Kidney (tissue), 14 donors: ENCODE results near the gene ZDHHC14. TPM values are rescaled to one million over a fixed set of nuclear protein-coding genes. Genes with fewer than 3 reads are reported as not detected.

Source experiments
- DNase-seq, 5 donors: peaks; one replicate each; pipeline ENCODE4 v3.0.0-alpha.2; 2013 to 2020
- FAIRE-seq: peaks from 2 replicates; lab custom pipeline; 2012; peaks lifted over from hg19 to GRCh38; lab: Jason Lieb, UNC
- H3K27ac ChIP-seq, 2 donors: one replicate each; pipeline ENCODE4 v1.7.0; 2013; ENCODE audit warnings: low read depth in 2 of 2, low read length in 2 of 2, inconsistent platforms in 1 of 2
- H3K27me3 ChIP-seq: one replicate; pipeline ENCODE4 v1.7.1; 2013; ENCODE audit warnings: low read length, inconsistent platforms; ENCODE audit not compliant: control insufficient read depth, insufficient read depth
- H3K36me3 ChIP-seq, 3 donors: one replicate each; pipeline versions ENCODE4 v1.7.0 to v1.7.1; 2013; ENCODE audit warnings: low read length in 3 of 3, control low read depth in 1 of 3, inconsistent platforms in 1 of 3; ENCODE audit not compliant: insufficient read depth in 3 of 3, control insufficient read depth in 2 of 3
- H3K4me1 ChIP-seq, 3 donors: one replicate each; pipeline versions ENCODE4 v1.7.0 to v1.7.1; 2013; ENCODE audit warnings: low read length in 3 of 3, inconsistent platforms in 1 of 3, low read depth in 1 of 3; ENCODE audit not compliant: control insufficient read depth in 2 of 3, insufficient read depth in 2 of 3
- H3K4me3 ChIP-seq, 3 donors: one replicate each; pipeline versions ENCODE4 v1.7.0 to v1.8.1; 2013; ENCODE audit warnings: low read length in 3 of 3, control low read depth in 1 of 3, inconsistent platforms in 1 of 3
- H3K9ac ChIP-seq, 3 donors: one replicate each; pipeline versions ENCODE4 v1.7.0 to v1.7.1; 2013; ENCODE audit warnings: low read length in 3 of 3, control low read depth in 1 of 3, inconsistent platforms in 1 of 3
- H3K9me3 ChIP-seq, 3 donors: one replicate each; pipeline versions ENCODE4 v1.7.0 to v1.7.1; 2013; ENCODE audit warnings: low read length in 3 of 3, control low read depth in 1 of 3, inconsistent platforms in 1 of 3; ENCODE audit not compliant: control insufficient read depth in 2 of 3, insufficient read depth in 1 of 3
- CTCF ChIP-seq: IDR thresholded peaks from 3 replicates; pipeline ENCODE4 v1.5.1; 2012; ENCODE audit warnings: mild to moderate bottlenecking, moderate library complexity, borderline replicate concordance; ENCODE audit not compliant: insufficient read depth; ENCODE audit errors: extremely low read depth
- intact Hi-C: fragments of 100-400 bp; cut with DNase I; formaldehyde crosslinking; loops from one replicate; pipeline ENCODE4 v1.11.1; 2022
- polyA plus RNA-seq: library from polyadenylated mRNA; stranded (reverse); fragments of 350-450 nt; fragmentation: Illumina TruSeq; extraction: RNeasy Lipid Tissue Mini Kit (QIAGEN cat#74804); gene quantifications from one replicate; pipeline ENCODE4 v1.2.3, GENCODE V29; 2014; ENCODE audit warnings: low read depth, low replicate concordance; ENCODE audit not compliant: insufficient read depth
- total RNA-seq: library from RNA; stranded (reverse); fragmentation: NEBNext Ultra II Directional; extraction: Animal tissue kit (Norgen Biotek cat#: 25700); gene quantifications from one replicate; pipeline ENCODE4 v1.2.1, GENCODE V29; 2021
- donor health status: control.
- donor health status: control.
- donor health status: control.
- donor health status: control.
- donor health status: control.
- donor health status: DM: yes; HTN: yes; CAD: no.
- donor health status: Normal renal cell carcinoma (clear cell type).

The ZDHHC14 gene
- total and polyA plus RNA-seq, 2 donors from 2014 or later: 13.5 to 26.7 TPM

- Histone ChIP-seq H3K4me3 (no peak overlapping the region), H3K27ac (no peak overlapping the region), H3K9ac (no peak overlapping the region), H3K4me1 (no peaks in the 10 kb centered on the region), H3K9me3 (peaks cover 0 to 4% (median 0%) of the 10 kb centered on the region in 3 donors), H3K27me3 (no peaks in the 10 kb centered on the region), H3K36me3 (no peaks in the 10 kb centered on the region)
- no peak for DNase-seq
- no peak for FAIRE-seq
- no peak for TF ChIP-seq CTCF
- intact Hi-C loops: no loop called here
These were observed 189.8 kb downstream of the ZDHHC14 start for GRCh38 chr6:157570752-157571151.

GRCh38 chr6:157571269-157571668 lies 190.3 kb downstream of the ZDHHC14 start:
- Histone ChIP-seq H3K36me3 (no peaks in the 10 kb centered on the region), H3K9ac (no peak overlapping the region), H3K27ac (no peak overlapping the region), H3K4me1 (no peaks in the 10 kb centered on the region), H3K4me3 (no peak overlapping the region), H3K9me3 (peaks cover 0 to 2% (median 0%) of the 10 kb centered on the region in 3 donors), H3K27me3 (no peaks in the 10 kb centered on the region)
- intact Hi-C loops: no loop called here
- no peak for TF ChIP-seq CTCF
- FAIRE-seq (no peak), DNase-seq (no peak)

GRCh38 chr6:157571950-157572349 lies 191.0 kb downstream of the ZDHHC14 start:
- no peak for DNase-seq
- no peak for FAIRE-seq
- TF ChIP-seq CTCF: no peak

GRCh38 chr6:157574851-157575424 lies 193.9 kb downstream of the ZDHHC14 start:
- Histone ChIP-seq H3K4me3 (no peak overlapping the region), H3K36me3 (no peaks in the 10 kb centered on the region), H3K4me1 (no peaks in the 10 kb centered on the region), H3K27ac (no peak overlapping the region), H3K9me3 (no peaks in the 10 kb centered on the region), H3K27me3 (no peaks in the 10 kb centered on the region), H3K9ac (no peak overlapping the region)
- intact Hi-C loops: no loop called here
- no peak for FAIRE-seq
- no peak for DNase-seq
- TF ChIP-seq CTCF: no peak

More at GRCh38 chr6:157571950-157572349, 191.0 kb downstream of the ZDHHC14 start:
- no peaks in the 10 kb centered on the region for H3K4me1 ChIP-seq
- intact Hi-C loops: no loop called here
- no peaks in the 10 kb centered on the region for H3K9me3 ChIP-seq
- no peak overlapping the region for H3K27ac ChIP-seq
- no peak overlapping the region for H3K9ac ChIP-seq
- no peaks in the 10 kb centered on the region for H3K27me3 ChIP-seq
- no peak overlapping the region for H3K4me3 ChIP-seq
- no peaks in the 10 kb centered on the region for H3K36me3 ChIP-seq
